CD4-positive, alpha-beta T cell treated with Interleukin-17A for 4 hours (primary cell): ENCODE results near the gene WDR70.
"Not testable (repeated sequence)": the region's sequence is repeated elsewhere in the genome, so short reads cannot be mapped to it uniquely, and the experiment has no call there.

Experiments
- DNase-seq: peaks from one replicate; pipeline ENCODE4 v3.0.0-alpha.2; 2020; ENCODE audit warnings: mixed read lengths

WDR70 gene

GRCh38 chr5:37518356-37518755 is 139.2 kb downstream of the WDR70 start:
- not testable (repeated sequence) for DNase-seq

GRCh38 chr5:37519304-37519703 is 140.2 kb downstream of the WDR70 start:
- DNase-seq = no peak

- no peak for DNase-seq
Observed at GRCh38 chr5:37519807-37520206, 140.7 kb downstream of the WDR70 start.

GRCh38 chr5:37520811-37521210 is 141.7 kb downstream of the WDR70 start:
- DNase-seq = no peak

- no peak for DNase-seq
Observed at GRCh38 chr5:37532976-37533740, 154.0 kb downstream of the WDR70 start.

- DNase-seq = no peak
Observed at GRCh38 chr5:37533851-37534250, 154.7 kb downstream of the WDR70 start.

- no peak for DNase-seq
Observed at GRCh38 chr5:37539459-37539858, 160.3 kb downstream of the WDR70 start.

- DNase-seq = no peak
Observed at GRCh38 chr5:37543216-37543615, 164.1 kb downstream of the WDR70 start.

GRCh38 chr5:37549411-37549810 is 170.3 kb downstream of the WDR70 start:
- no peak for DNase-seq

GRCh38 chr5:37552161-37552560 is 173.0 kb downstream of the WDR70 start:
- no peak for DNase-seq

- no peak for DNase-seq
Observed at GRCh38 chr5:37552770-37553719, 173.9 kb downstream of the WDR70 start.

- DNase-seq = no peak
Observed at GRCh38 chr5:37553720-37554404, 174.7 kb downstream of the WDR70 start.

- DNase-seq = no peak
Observed at GRCh38 chr5:37554405-37554739, 175.3 kb downstream of the WDR70 start.

- no peak for DNase-seq
Observed at GRCh38 chr5:37554938-37555337, 175.8 kb downstream of the WDR70 start.

GRCh38 chr5:37557734-37558293 is 178.7 kb downstream of the WDR70 start:
- no peak for DNase-seq

GRCh38 chr5:37565062-37565670 is 186.0 kb downstream of the WDR70 start:
- DNase-seq = no peak

- no peak for DNase-seq
Observed at GRCh38 chr5:37567566-37567965, 188.4 kb downstream of the WDR70 start.

GRCh38 chr5:37568018-37568753 is 189.1 kb downstream of the WDR70 start:
- DNase-seq = no peak

GRCh38 chr5:37568893-37569292 is 189.8 kb downstream of the WDR70 start:
- DNase-seq = no peak

GRCh38 chr5:37569466-37569865 is 190.3 kb downstream of the WDR70 start:
- no peak for DNase-seq

- DNase-seq = no peak
Observed at GRCh38 chr5:37570597-37570996, 191.5 kb downstream of the WDR70 start.

GRCh38 chr5:37571985-37572384 is 192.9 kb downstream of the WDR70 start:
- no peak for DNase-seq
